GM19463 (cell line): ENCODE measurements around the gene ABHD15.

Experiments
- ATAC-seq: cut with Tn5 transposase; IDR thresholded peaks from one replicate; pipeline ENCODE4 v1.9.1; 2021; ENCODE audit warnings: mild to moderate bottlenecking, moderate library complexity; ENCODE audit not compliant: unreplicated experiment

The ABHD15 gene

DNA sequence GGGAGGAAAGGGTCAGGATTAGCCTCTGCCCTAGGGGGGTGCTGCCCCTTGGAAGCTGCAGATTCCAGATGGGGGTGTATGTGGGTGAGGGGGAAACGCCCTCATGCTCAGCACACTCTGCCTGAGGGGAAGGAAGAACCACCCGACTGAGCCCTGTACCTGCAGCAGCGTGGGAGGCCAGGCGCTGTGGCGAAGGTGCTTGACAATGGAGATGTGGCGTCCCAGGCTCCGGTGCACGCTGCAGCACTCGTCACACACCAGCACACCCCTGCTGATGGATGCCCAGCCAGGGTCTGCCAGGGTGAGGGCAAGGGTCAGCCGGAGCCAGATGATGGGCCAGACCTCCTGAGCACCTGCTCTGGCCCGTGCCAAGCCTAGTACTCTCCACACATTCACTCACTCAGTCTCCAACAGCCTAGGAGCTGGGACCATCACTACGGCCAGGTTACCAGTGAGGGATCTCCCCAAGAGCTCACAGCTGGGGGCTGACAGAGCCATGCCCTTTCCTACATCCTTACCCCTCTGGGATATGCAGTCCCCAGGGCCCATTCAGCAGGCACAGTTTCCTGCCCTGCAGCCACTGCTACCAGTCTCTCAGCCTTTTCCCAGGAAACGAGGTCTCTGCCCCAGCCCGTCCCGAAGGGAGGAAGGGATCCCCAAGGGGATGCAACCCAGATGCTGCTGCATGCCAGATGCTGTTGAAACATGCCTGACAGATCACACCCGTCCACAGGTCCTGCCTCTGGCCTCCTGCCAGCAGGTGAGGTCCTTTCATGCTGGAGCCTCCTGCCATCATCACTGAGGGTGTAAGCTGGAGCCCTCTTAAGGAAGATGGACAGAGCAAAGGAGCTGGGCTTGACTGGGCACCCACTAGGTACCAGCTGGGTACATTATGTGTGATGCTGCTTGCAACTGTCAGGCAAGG, 16.7 kb upstream of the ABHD15 start:
- no peak for ATAC-seq

DNA sequence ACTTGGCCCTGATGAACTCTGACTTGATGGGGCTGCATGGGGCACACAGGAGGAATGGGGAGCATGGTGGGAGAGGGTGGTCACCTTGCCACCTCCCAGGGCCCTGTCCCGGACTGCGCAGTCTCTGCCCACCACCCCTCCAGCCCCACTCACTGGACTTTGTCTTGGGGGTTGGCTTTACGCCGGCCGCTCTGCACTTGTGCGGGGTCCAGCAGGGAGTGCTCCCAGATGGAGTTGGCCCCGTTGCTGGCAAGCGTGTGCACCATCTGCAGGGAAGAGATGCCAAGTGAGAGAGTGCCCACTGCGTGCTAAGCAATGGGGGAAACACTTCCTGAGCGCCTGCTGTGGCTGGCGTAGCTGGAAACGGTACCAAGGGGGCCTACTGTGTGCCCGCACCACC, 15.9 kb upstream of the ABHD15 start:
- ATAC-seq = no peak

DNA sequence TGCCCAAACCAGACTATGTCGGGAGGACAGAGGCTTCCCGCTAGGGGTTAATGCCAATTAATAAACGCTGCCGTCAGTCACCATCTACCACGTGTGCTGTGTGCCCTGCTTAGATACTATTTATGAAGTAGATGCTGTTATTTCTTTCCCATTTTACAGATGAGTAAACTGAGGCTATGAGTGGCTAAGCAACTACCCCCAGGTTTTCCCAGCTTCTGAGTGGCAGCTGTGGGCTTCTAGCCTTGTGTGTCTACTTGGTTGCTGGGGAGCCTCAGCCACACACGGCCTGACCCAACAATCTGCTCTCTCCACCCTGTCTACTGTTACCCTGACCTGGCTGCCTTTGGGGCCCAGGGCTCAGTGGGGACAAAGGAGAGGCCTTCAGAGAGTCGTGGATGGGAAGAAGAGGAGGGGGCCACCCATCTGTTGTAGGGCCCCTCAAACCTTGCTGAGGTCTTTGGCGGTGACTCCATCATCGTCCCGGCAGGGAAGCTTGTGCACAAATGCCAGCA, 15.5 kb upstream of the ABHD15 start:
- no peak for ATAC-seq

DNA sequence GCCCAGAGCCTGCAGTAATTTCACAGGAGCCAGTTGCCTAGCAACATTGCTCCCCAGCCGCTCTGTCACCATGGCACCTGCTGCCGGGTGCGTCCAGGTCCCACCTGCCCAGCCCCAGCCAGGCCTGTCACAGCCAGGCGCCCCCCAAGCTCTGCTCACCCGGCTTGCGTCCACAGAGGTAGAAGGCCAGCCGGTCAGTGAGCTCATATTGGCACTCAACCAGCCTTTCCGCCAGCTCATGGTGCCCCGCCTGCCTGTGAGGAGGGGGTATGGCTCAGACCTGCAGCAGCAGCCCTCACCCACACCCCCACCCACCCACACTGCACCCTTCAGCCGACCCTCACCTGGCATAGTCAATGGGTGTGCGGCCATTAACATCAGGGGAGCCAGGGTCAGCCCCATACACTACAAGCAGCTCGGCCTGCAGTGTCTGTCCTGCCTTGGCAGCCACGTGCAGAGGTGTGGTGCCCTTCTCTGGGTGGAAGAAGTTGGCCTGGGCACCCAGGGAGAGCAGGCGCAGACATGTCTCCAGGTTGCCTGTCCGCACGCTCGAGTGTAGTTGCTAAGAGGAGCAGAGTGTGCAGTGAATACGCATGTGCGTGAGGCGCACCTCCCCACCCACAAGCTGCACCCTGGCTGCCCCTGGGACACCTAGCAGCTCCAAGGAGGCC, 14.9 kb upstream of the ABHD15 start:
- ATAC-seq = no peak

DNA sequence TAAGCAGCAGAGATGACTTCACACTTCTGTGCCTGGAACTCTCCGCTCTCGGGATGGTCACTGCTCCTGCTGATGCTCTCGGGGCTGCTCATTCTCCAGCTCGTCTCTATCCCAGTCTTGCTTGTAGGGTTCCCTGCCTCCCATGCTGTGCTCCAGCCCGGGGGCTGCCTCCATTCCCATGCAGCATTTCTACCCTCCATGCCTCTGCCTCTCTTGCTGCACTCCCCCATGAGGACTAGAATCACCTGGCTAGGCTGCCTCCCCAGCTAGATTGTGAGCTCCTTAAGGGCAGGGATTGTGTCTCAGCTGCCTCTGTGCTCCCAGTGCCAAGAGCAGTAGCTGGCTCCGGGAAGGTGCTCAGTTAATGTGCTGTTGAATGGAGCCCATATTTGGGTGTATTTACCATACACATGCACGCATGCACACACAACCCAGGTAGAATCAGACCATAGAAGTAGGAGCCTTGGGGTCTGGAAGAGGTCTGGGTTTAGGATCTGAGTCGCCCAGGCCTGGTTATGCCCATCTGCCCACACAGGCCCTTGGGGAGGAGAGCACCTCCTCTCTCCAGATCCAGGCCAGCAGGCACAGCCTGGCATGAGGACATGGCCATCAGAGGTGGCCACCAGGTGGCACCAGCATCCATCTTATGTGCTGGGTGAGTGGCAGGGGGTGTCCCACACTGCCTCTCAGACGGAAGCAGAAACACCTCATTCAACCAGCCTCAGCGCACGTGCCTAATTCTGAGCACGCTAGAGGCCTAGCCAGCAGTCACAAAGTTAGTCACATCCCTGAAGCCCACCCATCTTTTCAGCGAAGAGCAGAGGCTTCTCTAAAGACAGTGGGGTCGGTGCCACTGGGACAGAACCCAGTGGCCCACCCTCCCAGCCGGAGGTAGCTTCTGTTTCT, 13.3 kb upstream of the ABHD15 start:
- no peak for ATAC-seq

DNA sequence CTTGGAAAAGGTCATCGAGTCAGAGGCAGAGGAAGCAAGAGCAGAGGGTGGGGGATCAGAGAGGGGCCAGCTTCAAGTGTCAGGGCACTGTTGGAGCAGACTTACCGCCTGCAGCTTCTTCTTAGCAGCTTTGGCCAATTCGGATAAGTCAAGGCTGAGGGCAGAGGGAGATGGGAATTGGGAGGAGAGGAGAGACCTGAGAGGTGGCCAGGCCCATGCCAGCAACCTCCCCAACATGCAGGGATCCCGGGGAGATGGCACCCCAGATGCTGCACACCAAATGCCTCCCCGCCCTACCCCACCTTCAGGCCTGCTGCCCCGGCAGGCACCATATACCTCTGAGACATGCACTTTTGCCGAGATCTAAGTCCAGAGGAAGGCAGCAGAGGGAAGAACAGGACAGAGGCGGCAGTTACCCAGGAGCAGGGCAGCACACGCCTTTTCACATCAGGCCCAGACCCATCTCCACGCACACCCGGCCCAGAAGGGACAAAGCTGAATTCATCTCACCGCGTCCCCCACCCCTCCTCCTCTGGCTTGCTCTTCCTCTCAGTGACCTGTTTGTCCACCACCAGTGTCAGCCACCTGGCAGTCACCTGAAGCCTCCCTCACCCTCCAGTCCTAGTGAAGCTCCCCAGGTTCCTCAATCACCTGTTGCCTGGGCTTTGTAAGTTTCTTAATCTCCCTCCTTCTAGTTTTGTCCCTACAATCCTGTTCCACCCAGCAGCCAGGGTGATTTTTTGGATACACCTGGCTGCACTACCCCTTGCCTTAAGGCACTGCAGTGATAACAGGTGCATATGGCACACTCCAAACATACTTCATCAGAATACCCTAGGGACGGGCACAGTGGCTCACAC, 12.0 kb upstream of the ABHD15 start:
- no peak for ATAC-seq

DNA sequence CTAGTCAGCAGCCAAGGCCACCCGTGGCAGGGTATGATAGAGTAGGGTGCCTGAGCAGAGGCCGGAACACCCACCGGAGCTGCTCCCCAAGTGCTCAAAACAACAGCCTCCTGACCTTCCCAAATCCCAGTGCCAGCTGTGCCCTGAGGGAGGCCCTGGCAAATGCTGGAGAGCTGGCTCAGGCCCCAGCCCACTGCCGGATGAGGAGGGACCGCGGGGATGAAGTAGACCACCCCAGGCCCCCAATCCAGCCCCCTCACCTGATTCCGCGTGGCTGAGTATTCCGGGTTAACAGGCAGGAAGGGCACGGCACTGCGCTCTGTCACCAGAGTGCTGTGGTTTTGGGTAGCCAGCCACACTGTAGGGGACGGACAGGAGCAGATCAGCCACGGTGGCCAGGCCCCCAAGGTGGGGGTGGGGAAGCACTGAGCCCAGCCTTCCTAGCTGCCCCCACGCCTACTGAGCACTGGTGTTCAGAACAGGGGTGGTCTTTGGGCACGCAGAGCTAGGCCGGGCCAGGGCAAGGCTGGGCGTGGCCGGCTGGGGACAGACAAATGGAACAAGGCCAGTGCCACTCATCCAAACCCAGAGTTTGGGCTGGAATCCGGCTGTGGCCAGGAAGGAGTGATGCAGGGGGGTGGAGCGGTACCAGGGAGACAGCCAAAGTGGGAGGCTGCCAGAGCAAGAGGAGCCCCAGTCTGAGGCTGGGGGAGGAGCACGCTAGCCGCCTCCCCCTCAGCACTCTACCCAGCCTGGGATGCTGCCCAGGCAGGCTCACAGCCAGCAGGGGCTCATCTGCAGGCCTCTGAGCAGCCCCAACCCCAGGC, 10.8 kb upstream of the ABHD15 start:
- no peak for ATAC-seq

DNA sequence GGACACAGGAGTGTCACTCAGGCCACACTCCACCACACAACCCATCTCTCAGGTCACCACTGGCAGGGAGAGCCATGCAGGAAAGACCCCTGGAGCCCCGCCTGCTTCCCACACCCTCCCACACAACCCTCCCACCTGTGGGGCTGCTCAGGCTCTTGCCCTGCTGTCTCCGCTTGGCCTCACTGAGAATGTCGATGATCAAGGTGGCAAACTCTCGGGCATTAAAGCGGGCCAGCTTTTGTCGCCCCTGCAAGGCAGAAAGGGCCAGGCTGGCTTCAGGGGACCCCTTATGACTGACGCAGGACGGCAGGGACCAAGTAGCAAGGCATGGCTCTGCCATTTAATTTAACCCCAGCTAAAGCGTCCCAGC, 10.1 kb upstream of the ABHD15 start:
- no peak for ATAC-seq

DNA sequence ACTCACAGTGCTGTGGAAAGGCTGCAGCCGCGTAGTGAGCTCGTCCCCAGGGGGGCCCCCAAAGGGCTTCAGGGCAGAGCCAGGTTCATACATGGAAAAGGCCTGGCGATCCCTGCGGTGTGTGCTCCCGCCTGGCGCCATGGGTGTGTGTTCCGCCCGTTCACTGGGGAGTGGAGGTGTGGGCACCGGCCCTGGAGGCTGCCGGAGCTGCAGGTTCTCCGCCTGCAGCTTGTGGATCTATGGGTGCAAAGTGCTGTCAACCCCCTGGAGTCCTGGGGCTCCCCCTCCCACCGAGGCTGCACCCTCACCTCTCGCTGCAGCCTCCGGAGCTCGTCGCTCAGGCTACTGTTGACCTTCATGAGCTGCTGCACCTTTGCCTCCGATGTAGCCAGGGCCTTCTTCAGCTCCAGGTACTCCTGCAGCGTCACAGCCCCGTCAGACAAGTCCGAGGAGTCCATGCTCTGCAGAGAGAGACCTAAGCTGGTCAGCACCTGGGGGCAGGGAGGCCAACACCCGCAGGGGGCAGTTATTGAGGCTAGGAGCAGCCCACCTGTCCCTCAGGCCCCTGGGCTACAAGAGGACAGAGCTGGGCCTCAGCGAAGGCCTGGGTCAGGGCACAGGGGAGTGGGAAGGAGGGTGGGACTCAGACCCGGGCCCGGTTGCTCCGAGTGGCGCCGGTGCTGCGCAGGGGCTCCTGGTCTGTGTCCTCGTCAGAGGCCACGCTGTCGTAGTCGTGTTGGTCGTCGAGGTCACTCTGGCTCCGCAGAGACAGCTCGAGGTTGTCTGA, 9.6 kb upstream of the ABHD15 start:
- ATAC-seq = no peak

DNA sequence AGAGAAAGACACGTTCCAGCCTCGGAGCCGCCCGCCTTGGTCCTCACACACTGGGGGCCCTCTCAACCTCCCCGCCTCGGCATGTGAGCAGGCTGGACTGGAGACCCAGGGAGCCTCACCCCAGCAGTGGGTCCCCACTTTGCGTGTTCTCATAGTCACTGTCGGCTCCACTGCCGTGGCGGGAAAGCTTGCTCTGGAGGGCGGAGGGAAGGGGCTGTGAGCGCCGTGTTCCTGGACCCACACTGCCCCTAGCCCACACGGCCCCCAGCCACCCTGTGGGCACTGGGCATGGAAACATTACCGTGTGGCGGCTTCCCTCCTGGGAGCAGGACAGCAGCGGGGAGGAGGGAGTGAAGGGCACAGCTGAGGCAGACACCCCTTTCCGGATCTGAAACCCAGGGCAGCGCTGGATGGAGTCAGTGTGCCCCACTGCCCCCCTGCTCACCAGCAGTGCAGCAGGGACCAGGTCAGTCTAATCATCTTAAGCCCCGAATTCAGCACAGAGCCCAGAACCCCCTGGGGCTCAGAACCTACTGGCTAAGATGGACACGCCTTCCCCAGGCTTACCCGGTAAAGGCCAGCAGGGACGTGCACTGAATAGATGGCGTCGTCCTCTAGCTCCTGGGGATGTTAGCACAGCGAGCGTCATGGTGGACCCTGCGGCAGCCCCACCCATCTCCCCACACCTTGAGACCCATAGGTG, 8.8 kb upstream of the ABHD15 start:
- ATAC-seq = no peak

DNA sequence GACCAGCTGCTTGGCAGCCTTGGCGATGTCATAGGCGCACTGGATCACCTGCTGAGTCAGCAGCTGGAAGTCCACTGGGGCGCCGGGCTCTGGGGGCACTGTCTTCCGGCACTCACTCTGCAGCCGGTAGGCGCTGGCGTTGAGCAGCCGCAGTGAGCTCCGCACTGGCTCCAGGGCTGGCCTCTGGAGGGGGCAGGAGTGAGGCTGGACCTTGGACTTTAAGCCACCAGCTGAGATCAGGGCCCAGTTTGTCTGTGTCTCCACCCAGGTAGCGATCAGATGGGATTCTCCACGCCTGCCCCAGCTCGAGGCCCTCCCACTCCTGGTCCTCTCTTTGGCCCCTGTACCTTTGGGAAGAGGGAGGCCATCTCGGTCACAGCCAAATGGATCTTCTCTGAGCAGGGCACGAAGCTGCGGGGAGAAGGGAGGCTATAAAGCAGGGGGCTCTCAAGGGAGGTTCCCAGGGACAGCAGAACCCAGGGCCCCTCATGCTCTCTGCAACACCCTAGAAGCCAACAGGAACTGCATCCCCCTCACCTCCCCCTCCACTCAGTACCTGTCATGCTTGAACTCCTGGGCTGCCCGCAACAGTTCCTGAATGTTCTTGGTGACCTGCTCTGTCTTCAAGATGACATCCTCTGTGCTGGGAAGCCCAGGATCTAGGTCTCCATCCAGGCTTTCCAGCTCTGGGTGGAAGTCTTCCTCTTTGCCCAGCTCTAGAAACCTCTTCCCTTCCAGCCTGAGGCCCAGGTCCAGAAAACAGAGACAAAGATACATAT, 8.1 kb upstream of the ABHD15 start:
- ATAC-seq = no peak

DNA sequence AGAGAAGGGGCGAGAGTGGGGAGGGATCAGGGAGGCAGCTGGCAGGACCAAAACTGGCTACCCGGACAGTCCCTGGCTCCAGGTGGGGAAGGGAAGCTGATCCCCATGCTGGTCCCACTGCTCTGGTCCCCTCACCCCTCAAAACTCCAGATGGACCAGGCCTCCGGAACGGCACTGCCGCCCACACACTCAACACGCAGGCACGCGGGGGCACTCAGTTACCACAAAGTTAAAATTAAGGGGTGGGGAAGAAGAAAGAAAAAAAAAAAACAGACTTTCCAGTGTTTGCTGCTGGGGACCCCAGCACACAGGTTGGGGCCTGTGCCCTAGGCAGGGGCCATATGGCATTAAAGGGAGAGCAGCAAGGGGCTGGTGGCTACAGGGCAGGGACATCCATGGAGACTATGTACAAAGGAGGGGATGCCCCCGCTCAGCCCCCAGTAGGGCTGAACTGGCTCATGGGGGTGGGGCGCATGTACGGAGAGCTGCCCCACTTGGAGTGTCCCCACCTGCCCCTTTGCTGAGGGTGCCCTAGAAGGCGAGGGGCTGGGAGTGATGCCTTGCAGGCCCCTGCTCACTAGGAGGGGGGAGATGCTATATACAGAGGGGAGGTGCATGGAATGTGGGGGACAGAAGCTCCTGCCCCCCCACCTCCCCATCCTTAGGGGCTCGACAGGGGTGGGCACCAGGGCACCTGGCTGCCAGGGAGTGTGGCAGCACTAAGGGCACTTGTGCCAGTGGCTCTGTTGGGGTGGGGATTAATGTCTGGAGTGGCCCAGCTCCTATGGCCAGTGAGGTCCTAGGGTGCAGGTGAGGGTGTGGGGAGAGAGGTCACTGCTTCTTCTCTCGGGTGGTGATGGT, 7.3 kb upstream of the ABHD15 start:
- no peak for ATAC-seq

DNA sequence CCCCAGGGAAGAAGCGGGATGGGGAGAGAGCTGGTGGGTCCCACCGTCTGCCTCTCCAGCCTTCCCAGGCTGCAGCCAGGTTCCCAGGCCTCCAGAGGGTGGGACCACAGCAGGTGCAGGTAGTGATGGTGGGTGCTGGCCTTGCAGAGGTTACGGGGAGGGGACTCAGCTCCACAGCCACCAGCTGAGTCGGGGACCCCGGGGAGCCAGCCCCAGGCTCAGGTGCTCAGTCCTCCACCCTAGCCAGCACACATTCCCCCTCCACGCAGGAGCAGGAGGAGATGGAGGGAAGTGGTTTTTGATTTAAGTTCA, 6.7 kb upstream of the ABHD15 start:
- no peak for ATAC-seq

DNA sequence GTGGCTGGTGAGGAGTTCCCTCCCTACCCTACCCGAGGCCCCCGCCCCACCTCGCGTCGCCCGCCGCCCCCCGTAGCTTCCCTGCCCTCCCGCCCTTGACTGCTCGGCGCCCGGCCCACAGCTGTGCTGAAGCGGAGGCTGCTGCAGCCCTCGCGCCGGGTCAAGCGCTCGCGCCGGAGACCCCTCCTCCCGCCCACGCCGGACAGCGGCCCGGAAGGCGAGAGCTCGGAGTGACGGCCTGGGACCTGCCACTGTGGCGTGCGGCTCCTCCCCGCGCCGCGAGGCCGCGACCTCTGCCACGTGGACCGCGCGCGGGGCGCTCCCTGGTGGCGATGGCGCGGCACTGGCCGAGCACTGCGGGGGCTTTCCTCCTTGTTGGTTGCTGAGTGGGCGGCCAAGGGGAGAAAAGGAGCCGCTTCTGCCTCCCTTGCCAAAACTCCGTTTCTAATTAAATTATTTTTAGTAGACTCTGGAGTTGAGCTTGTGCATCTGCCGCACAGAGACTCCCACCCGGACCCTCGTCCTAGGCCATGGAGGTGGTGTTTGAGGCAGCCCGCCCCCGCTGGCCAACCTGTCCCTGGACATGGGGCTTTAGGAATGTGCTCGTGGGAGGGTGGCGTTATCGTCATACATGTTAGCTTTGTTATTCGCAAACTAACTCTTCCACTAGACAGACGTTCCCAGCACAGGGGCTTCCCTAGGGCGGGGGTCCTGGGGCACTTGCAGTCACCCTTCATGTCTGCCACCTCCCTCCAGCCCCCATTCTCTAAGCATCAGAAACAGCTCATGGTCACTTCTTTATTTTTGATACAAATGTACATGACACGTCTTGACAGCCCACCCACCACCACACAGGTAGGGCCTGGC, 6.1 kb upstream of the ABHD15 start:
- no peak for ATAC-seq

DNA sequence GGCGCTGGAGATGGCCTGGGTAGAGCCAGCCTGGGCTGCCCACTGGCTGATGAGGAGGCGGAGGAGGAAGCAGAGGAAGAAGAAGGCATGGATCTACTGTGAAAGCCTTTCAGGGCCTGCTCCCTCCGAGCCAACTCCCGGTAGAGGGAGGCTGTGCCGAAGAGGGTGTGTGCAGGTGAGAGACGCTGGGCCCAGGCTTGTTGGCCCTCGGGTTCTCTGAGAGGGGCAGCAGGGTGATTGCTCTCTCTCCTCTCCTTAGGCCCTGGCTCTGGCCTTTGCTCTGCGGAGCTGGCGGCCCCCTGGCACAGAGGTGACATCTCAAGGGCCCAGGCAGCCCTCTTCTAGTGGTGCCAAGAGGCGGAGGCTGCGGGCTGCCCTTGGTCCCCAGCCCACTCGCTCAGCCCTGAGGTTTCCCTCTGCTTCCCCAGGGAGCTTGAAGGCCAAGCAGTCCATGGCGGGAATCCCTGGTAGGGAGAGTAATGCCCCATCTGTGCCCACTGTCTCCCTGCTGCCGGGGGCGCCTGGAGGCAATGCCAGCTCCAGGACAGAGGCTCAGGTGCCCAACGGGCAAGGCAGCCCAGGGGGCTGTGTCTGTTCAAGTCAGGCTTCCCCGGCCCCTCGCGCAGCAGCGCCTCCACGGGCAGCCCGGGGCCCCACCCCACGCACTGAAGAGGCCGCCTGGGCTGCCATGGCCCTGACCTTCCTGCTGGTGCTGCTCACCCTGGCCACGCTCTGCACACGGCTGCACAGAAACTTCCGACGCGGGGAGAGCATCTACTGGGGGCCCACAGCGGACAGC, 5.2 kb upstream of the ABHD15 start:
- ATAC-seq = no peak
